GM20431 (cell line): ENCODE measurements around the gene TMEM190.
"Not testable (repeated sequence)": the region's sequence is repeated elsewhere in the genome, so short reads cannot be mapped to it uniquely, and the experiment has no call there.

ENCODE experiments used
- in situ Hi-C: fragments of 300-500 bp; cut with MseI, MboI; formaldehyde crosslinking; loops from one replicate; pipeline ENCODE4 v1.15.0; 2020; ENCODE audit warnings: low sequenced_read_pairs; ENCODE audit not compliant: unreplicated experiment

The TMEM190 gene

DNA sequence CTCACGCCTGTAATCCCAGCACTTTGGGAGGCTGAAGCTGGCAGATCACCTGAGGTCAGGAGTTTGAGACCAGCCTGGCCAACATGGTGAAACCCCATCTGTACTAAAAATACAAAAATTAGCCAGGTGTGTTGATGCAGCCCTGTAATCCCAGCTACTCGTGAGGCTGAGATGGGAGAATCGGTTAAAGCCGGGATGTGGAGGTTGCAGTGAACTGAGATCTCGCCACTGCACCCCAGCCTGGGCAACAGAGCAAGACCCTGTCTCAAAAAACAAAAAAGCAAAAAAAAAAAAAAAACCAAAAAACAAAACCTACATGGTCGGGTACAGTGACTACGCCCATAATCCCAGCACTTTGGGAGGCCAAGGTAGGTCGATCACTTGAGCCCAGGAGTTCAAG, 32.6 kb downstream of the TMEM190 start:
- in situ Hi-C loops = not testable (repeated sequence)

DNA sequence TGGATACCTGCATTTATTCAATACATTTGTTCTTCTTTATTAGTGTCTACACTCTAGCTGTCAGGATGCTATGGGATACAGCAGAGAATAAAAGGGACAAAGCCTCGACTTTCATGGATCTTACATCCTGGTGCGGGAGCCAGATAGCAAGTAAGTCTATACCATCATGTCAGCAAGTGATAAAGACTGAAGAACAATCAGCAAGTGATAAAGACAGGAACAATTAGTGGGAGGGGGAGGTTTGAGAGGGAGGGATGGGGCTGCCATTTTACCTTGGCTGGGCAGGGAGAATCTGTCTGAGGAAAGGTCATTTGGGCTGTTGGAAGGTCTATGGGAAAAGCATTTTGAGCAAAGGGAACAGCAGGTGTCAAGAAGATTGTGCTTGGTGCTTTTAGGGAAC, 33.5 kb downstream of the TMEM190 start:
- in situ Hi-C loops = no loop called here

DNA sequence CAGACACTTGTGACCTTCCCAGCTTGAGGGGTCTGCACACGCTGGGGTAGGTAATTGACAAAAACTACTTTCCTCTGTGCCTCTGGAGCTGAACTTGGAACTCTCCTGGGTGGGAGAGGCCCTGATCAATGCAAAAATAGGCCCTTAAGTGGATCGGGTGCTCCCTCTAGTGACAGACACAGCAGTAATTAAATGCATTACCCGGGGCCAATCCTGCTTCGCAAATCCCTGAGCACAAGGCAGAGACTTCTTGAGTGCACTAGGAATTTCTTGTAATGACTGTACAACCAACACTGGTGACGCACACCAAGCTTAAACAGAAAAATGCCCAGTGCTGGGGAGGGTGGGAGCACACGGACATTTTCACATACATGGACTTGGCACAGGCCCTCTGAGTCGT, 41.6 kb downstream of the TMEM190 start:
- in situ Hi-C loops = no loop called here

DNA sequence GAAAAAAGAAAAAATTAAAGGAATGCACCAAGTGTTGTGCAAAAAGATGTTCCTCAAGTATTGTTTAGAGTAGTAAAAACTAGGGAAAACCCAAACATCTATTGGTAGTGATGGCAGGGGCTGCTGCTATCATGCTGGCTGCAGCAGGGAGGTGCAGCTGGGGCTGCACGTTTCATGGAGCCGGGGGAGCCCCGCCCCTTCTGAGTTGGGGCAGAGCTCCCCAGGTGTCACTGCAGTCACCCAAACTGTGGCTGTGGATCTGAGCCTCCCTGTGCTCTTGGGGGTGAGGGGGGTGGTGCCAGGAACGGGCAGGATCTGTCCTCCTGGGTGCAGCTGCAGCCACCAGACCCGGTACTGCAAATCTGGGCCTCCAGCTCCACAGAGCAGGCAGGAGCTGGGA, 42.5 kb downstream of the TMEM190 start:
- in situ Hi-C loops = no loop called here

DNA sequence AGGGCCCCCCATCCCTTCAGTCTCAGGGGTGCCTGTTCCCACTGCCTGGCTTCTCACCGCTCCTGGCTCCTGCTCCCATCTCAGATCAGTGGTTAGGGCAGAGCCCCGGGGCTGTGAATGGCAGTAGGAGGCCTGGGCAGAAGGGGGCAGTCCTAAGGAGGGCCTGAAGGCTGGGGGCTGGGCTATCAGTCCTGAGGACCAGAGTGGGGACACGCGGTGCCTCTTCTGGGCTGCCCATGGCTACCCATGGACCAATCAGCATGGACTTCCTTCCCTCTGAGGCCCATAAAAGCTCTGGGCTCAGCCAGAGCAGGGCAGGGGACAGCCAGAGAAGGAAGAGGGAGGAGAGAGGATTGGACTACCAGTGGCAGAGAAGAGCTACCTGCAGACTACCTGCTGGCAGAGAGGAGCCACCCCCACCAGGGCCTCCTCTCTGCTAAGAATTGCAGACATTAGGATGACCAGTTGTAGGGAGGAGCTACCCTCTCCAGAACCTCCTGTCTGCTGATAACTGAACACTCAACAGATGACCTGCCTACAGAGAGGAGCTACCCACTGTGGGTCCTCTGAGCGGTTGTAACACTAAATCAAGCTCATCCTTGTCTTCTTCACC, 43.1 kb downstream of the TMEM190 start:
- in situ Hi-C loops = no loop called here

DNA sequence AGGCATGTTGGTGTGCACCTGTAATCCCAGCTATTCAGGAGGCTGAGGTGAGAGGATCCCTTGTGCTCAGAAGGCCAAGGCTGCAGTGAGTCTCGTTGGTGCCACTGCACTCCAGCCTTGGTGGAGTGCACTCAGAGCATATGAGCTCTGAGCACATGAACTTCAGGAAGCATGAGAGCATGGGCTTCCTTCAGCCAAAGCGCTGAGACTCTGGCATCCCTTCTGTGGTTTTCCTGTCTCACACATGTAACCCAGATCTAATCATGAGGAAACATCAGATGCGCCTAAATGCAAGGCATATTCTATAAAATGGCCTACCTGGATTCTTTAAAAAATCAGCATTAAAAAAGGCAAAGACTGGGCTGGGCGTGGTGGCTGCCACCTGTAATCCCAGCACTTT, 44.7 kb downstream of the TMEM190 start:
- in situ Hi-C loops = not testable (repeated sequence)

GRCh38 chr19:55423225-55424005, 46.8 kb downstream of the TMEM190 start:
- in situ Hi-C loops = no loop called here

- in situ Hi-C loops = no loop called here
Measured at GRCh38 chr19:55424518-55424917, 47.9 kb downstream of the TMEM190 start.

DNA sequence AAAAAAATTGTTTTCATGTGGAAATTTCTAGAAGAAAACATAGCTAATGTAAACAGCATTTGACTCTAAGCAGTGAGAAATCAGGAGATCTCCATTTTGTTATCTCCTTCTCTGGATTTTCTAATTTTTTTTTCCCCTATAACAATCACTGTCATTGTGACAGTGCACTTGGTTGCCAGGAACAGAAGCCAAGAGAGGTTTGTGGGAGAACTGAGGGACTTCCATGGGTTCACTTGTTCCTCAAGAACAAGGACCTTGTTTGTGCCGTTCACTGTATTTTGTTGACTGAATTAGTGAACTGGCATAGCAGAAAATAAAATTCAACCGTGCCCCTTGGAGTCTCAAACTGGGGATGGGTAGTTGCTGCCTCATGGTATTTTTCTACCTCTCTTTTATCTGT, 49.4 kb downstream of the TMEM190 start:
- in situ Hi-C loops = no loop called here
